ENCODE results near the gene CHSY1. TPM values are rescaled to one million over a fixed set of nuclear protein-coding genes. Genes with fewer than 3 reads are reported as not detected.
"Not testable (repeated sequence)": the region's sequence is repeated elsewhere in the genome, so short reads cannot be mapped to it uniquely, and the experiment has no call there.

Gene CHSY1
- total RNA-seq, 1 experiment from 2014 or later, result 26.1 TPM

DNA sequence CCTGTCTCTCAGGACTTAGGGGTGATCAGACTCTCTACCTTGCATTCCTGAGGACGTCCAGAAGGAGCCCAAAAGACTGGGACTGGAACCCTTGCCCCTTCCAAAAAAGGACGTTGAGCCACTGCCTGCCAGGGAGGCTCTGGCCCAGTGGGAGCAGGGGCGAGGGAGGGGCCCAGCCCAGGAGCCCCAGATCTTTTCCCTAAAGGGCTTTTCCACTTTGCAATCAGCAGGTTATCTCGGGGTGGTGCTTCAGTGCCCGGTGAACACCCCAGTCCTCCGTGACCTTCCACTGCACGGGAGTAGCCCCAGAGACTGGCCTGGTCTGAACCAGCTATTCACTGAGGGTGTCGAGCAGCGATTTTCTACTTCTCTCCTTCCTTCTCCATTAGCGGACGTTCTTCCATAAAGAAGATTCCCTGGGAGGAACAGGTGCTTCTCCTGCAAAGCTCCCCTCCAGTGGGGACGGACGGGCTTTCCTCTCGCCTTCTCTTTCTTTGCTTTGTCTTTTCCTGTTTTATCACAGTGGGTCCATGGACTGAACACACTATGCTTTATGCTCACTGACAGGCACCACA lies 113.7 kb downstream of the CHSY1 start:
- DNase-seq (ENCODE audit: low read depth), result no peak

DNA sequence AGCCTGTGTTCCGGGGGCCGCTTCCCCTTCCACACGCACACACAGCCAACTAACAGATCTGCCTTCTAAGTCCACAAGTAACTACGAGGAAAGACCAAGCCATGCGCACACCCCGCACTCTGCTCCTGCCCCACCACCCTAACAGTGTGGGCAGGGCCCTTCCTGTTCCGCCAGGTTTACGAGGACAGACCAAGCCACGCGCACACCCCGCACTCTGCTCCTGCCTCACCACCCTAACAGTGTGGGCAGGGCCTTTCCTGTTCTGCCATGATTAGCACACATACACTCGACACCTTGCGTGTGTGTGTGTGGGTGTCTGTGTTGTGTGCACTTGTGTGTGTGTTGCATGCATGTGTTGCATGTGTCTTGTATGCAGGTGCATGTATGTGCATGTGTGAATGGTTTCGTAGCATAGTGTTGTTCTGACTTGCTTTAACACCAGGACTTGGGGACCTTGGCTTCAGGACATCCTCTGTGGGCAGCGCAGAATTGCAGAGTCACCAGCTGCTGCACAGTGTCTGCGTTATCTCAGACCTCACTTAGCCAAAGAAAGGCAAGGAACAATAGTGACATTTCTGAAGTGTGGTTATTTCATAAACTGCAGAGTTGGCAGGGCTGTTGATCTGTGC lies 114.4 kb downstream of the CHSY1 start:
- DNase-seq (ENCODE audit: low read depth), result no peak

DNA sequence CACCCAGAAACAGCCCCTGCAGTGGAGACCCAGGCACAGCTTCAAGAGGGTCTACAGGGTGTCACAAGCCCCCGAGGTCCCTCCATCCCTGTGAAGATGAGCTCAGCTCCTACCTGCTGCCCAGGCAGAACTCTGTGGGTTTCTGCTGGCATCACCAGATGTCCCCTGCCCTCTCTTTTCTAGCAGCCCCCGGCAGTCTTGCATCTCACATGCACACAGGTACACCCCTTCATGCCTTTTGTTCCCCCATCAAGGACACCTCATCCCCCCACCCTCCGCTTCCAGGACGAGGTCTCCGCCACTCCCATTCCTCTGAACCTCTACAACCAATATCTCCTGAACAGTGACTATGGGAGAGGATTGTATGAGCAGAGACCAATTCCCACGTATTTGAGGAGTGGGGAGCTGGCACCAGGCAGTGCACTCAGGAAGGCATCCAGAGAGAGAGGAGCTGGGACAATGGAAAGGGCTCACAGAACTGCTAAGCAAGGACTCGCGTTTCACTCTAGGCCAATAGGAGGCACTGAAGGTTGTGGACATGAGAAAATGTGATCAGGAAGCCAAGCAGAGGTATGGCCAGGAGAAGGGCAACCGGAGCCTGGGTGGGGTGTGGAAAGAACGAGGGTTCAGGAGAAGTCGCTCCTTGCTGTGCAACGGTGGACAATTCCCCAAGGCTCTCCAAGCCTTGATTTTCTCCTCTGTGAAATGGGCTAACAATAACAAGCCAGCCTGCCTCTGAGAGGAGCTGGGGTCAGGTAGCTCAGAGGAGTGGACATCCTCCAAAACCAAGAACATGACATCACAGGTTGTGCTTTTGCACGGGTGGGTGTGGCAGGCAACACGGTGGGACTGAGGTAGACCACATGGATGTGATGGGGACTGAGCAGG lies 115.2 kb downstream of the CHSY1 start:
- DNase-seq (ENCODE audit: low read depth), result no peak

DNA sequence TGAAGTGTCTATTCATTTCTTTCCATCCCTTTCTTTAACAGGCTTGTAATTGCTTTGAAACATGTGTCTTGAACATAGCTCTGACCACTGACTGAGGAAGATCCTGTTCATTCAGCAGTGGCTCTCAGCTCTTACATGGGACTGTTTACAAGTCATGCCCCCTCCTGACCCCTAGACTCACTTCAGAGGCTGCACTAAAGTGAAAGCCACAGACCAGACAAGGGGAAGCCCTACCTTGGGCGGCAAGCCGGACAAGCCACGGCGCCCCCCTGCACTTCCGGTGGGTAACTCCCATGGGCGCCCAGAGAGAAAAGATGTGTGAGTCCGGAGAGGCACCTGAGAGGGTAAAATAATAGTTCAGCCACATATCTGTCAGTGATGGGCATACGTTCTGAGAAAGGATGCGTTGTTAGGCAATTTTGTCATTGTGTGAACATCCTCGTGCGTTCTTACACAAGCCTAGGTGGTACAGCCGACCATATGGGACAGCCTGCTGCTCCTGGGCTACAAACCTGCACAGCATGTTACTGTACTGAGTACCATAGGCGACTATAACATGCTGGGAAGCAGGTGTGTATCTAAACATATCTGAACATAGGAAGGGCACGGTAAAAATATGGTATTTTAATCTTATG lies 116.2 kb downstream of the CHSY1 start:
- DNase-seq (ENCODE audit: low read depth), result no peak

DNA sequence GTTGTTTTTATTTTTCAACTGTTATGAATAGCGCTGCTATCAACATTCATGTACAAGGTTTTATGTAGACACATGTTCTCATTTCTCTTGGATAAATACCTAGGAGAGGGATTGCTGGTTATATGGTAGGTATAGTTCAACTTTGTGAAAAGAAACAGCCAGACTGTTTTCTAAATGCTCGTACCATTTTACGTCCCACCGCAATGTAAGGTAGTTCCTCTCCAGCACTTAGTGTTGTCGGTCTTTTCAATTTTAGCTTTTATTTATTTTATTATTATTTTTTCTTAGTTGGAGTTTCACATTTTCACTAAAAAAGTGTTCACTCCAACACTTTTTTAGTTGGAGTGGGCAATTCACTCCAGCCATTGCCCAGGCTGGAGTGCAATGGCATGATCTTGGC lies 117.1 kb downstream of the CHSY1 start:
- no peak for DNase-seq (ENCODE audit: low read depth)

DNA sequence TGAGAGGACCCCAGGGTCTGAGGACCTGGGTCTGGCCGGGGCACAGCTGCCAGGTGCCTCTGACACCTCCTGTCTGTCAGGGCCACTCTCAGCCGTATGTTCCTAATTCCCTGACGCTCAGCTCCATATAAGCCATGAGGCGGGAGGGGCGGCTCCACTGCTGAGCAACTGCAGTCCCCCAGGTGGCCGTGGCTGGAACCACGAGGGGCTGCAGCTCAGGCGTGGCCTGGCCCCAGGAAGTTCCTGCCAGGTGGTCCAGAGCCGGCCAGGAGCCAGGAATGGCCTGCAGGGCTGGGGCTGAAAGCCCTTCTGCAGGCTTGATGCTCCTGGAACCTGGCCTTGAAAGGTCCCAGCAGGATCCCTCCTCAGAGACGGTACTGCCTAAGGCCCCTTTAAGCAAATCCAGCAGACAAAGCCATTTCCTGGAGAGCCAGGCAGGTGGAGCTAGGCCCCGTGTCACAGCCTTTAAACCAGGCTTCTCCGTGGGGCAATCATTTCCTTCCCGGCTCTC lies 118.0 kb downstream of the CHSY1 start:
- no peak for DNase-seq (ENCODE audit: low read depth)

DNA sequence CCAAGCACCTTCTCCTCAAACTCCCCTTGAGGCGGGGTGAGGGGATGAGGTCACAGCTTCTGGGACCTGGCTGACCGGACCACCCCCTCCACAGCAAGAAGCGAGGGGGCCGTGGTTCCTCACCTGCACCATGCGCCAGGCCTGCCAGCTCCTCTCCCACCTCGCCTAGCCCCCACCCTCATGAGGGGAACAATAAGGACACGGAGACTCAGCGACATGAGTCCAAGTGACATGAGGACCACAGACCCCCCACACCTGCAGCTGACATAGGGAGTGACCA lies 118.7 kb downstream of the CHSY1 start:
- no peak for DNase-seq (ENCODE audit: low read depth)

DNA sequence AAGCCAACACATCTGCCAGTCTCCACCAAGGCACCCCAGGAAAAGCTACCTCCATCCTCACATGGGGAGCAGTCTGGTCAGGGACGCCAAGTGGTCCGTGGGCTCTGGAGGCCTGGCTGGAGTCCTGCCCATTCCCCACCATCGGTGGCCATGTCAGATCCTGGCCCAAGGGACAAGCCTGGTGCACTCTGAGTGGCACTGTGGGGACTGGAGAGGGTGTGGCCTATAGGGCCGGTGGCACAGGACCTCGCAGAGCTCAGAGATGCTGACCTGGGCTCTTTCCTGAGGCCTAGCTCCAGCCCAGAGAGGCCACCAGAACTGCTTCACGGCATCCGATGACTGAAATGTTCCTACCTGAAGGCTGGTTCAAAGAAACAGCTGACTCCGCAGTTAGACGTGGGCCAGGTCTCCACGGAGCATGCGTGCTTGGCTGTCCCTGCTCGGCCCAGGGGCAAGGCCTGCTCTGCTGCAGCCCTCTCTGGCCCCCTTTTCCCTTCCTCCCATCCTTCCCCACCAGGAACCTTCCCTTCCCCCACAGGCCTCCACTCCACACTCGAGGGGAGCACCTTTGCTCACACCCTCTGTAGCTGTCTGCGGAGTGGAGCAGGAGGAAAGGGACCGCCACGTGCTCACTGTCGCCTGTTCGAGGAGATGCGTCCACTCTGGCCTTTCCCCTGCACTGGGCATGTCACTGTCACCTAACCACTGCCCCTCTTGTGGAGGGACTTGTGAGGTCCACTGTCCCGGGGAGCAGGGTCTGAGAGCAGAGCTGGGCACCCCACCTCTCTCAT lies 119.3 kb downstream of the CHSY1 start:
- DNase-seq (ENCODE audit: low read depth), result no peak

DNA sequence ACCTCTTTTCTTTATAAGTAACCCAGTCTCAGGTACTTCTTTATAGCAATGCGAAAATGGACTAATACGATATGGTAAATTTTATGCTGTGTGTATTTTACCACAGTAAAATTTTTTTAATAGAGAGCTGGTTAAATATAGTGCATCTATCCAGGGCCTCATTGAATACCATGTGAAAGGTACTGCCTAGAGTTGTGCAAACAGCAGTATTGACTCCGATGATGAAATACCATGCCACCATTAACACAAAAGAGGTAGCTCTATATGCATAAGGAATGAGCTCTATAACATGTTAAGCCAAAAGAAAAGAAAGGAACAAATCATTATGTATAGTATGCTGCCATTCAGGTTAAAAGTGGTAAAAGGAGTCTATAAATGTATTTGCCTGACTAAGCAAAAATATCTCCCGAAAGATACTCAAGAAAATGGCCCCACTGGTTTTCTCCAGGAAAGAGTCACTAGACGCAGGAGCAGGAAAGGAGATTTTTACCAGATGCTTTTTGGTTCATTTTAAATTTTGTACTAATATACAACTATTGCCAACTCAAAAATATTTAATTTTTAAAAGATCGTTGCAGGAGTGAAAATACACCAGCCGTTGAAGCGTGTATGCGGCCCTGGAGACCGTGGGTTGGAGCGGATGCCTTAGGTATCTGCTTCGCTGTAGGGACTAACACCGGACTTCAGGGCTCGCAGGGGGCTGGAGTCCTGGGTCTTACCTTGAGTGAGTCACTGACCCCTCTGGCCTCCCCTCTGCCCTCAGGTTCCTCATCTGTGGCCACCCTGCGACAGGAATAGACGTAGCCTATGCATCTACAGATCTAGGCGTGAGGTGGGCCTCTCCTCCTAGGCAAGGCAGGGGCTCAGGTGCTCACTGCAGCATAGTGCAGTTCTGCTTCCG lies 120.1 kb downstream of the CHSY1 start:
- no peak for DNase-seq (ENCODE audit: low read depth)

DNA sequence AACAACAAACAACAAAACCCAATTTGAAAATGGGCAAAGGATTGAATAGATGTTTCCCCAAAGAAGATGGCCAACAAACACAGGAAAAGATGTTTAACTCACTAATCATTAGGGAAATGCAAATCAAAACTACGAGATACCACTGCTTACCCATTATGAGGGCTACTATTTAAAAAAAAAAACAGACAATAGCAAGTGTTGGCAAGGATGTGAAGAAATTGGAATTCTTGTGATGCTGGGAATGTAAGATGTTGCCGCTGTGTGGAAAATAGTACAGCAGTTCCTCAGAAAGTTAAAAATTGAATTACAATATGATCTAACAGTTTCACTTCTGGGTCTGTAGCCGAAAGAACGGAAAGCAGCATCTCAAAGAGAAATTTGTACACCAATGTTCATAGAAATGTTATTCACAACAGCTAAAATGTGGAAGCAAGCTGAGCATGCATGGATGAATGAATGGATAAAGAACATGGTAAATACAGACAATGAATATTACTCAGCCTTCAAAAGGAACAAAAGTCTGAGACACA lies 121.9 kb downstream of the CHSY1 start:
- DNase-seq (ENCODE audit: low read depth), result no peak

DNA sequence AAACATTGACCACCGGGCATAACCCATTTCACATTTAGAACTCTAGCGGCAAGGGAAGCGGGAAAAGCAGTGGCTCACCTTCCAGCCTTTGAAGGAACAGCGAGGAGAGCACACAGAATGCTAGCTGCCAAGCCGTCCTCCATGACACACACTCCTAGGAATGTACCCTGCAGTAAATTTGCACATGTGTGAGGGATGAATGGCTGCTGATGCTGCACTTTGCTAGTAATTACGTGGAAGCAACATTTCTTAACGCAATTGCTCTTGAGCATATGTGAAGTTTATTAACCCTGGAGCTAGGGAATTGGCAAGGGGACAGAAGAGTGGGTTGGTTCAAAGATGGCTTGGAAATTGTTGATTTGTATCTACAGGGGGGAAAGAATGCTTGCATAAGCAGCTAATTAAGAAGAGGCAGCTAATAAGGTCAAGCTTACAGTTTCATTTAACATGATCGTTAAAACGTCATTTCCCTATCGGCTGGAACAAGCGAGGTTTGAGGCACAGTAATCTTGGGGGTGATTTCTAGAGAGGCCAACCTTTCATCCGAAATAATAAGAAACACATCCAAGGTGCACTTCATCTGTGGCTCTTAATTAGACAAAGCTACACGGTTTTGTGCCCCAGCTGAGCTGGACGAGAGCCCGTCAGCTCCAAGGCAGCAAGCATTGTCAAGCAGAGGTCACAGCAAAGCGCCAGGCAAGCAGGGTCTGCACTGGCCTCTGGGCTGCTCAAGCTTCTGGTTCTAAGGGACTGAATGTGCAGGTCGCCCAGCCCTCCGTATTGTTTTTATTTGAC lies 123.4 kb downstream of the CHSY1 start:
- DNase-seq (ENCODE audit: low read depth), result peak; percentile 76

DNA sequence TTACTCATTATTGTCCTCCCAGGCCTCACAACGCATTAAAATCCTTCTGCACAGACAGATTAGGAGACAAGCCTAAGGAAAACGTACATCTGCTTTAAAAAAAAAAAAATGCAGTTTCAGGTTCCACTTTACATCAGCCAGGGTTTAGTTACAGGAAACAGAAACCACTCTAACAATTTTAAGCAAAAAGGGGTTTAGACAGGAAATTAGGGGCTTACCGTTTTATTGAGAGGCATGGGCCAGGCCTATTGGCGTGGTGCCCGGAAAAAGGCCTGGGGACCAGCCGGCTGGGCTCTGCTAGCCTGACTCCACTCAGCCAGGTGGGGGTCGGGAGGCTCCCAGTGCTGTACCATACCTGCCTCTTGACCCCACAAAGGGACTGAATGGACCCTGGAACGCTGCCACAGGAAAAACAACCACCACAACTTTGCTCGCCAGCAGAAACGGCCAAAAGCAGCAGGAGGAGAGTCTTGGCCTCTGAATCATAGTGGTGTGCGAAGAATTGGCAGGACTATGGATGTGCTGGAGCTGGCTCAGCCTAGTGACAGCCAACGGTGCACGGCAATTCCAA lies 124.3 kb downstream of the CHSY1 start:
- peak; percentile 97 for DNase-seq (ENCODE audit: low read depth)

DNA sequence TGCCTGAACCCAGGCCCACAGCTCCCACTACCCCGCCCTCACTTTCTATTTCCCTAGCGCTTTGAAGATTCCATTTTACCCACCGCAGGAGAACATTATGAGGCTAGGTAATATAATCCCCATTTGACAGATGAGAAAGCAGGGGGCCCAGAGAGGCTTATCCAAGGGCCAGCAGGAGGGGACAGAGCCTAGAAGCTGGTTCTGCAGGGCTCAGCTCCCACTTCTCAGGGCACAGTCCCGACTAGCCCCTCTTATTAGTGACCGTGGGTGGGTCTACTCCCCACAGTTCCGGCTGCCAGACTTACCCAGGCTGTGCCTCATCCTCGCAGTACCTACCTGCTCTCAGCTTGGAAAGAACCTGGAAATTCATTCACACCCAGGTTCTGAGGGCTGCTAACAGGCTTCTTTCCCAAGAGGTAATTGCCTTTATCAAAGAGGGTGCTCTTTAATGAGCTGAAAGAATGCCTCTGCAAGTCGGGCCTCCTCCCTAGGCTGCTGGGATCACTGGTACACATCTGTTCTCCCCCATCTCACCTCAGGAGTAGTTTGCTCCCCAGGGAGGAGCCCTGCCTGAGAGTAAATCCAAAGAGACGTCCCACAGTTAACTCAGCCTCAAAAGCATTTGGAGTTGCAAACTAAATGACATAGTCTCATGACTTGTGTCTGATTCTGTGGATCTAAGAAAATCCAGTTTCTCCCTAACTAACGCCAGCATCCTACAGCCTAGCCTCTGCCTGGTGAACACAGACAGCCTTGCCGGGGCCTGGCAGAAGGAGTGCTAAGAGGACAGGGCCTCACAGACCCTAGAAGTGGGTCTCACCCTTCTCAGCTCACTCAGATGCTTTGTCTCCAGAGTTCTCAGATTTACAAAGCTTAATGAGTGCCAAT lies 125.0 kb downstream of the CHSY1 start:
- DNase-seq (ENCODE audit: low read depth), result no peak

DNA sequence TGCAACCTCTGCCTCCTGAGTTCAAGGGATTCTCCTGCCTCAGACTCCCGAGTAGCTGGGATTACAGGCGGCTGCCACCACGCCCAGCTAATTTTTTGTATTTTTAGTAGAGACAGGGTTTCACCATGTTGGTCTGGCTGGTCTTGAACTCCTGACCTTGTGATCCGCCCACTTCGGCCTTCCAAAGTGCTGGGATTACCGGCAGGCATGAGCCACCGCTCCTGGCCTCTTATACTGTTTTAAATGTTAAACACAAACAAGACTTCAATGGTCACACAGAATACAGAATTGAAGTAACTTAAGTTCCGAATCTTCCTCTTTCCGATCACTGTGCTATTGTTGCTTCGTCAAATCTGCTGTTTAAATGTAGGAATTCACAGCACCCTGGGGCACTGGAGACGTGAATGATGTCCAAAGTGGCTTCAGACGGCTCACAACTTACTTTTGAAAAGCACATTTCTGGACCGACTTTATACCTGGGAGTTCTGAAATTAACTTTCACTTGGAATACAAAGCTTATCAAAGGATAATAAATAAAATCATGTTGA lies 125.9 kb downstream of the CHSY1 start:
- not testable (repeated sequence) for DNase-seq (ENCODE audit: low read depth)
